Measurements from ENCODE around the gene NFATC2. TPM values are rescaled to one million over a fixed set of nuclear protein-coding genes. Genes with fewer than 3 reads are reported as not detected.

The NFATC2 gene
- total RNA-seq, 2 donors from 2014 or later, result 5.8 to 7.3 TPM

- Histone ChIP-seq H3K4me3 (no peak overlapping the region), H3K4me1 (peaks cover 11% of the 10 kb centered on the region), H3K27ac (no peak overlapping the region), H3K9ac (ENCODE audit: low read depth in 2 of 2, low read length in 2 of 2) (no peak overlapping the region), H3K9me3 (no peaks in the 10 kb centered on the region), H3K27me3 (no peaks in the 10 kb centered on the region), H3K36me3 (no peaks in the 10 kb centered on the region)
- no peak for DNase-seq
- TF ChIP-seq CTCF (IDR thresholded peaks at IDR 0.05), result no peak
- intact Hi-C loops (cut with DNase I), result no loop called here
These were observed 89.7 kb downstream of the NFATC2 start for GRCh38 chr20:51452734-51453365.

- intact Hi-C loops (cut with DNase I), result no loop called here
- no peaks in the 10 kb centered on the region for H3K9me3 ChIP-seq
- H3K9ac ChIP-seq (ENCODE audit: low read depth in 2 of 2, low read length in 2 of 2), result no peak overlapping the region
- no peak overlapping the region for H3K27ac ChIP-seq
- TF ChIP-seq CTCF (IDR thresholded peaks at IDR 0.05), result no peak
- DNase-seq, result no peak
- H3K27me3 ChIP-seq, result no peaks in the 10 kb centered on the region
- no peak overlapping the region for H3K4me3 ChIP-seq
- H3K36me3 ChIP-seq, result no peaks in the 10 kb centered on the region
- peaks cover 11% of the 10 kb centered on the region for H3K4me1 ChIP-seq
These were observed 90.4 kb downstream of the NFATC2 start for GRCh38 chr20:51452091-51452613.

DNA sequence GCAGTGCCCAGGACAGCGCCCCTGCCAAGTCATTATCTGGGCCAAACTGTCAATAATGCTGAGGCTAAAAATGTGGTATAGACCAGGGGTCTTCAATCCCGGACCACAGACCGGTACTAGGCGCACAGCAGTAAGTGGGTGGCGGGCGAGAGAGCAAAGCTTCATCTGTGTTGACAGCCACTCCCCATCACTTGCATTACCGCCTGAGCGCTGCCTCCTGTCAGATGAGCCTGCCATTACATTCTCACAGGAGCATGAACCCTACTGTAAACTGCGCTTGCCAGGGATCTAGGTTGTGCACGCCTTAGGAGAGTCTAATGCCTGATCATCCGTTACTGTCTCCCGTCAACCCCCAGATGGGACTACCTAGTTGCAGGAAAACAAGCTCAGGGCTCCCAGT is 91.0 kb downstream of the NFATC2 start:
- TF ChIP-seq CTCF (IDR thresholded peaks at IDR 0.05), result no peak
- Histone ChIP-seq H3K4me3 (no peak overlapping the region), H3K9me3 (no peaks in the 10 kb centered on the region), H3K27me3 (no peaks in the 10 kb centered on the region), H3K4me1 (peaks cover 4% of the 10 kb centered on the region), H3K36me3 (no peaks in the 10 kb centered on the region), H3K9ac (ENCODE audit: low read depth in 2 of 2, low read length in 2 of 2) (no peak overlapping the region), H3K27ac (no peak overlapping the region)
- DNase-seq, result no peak
- intact Hi-C loops (cut with DNase I), result no loop called here

DNA sequence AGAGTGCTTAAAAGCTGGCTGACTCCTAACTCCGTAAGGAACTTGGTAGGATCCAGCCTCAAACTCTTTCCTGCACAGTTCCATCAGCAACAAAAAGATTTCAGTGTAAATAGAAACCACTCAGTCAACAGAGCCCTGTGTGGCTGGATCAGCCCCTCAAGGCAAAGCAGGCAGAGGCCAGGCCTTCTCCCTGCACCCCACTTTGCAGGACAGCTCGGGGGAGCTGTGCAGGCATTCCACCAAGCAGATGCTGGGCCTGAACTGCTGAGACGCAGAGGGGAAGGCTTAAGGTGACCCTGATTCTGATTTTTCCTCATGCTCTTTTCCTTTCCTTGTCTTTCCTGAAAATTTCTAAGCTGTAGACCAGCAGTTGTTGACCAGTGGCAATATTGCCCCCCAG is 91.5 kb downstream of the NFATC2 start:
- no peaks in the 10 kb centered on the region for H3K27me3 ChIP-seq
- no peaks in the 10 kb centered on the region for H3K4me1 ChIP-seq
- no peaks in the 10 kb centered on the region for H3K9me3 ChIP-seq
- no peaks in the 10 kb centered on the region for H3K36me3 ChIP-seq
- no peak overlapping the region for H3K9ac ChIP-seq (ENCODE audit: low read depth in 2 of 2, low read length in 2 of 2)
- intact Hi-C loops (cut with DNase I), result no loop called here
- no peak for DNase-seq
- no peak overlapping the region for H3K4me3 ChIP-seq
- TF ChIP-seq CTCF (IDR thresholded peaks at IDR 0.05), result no peak
- H3K27ac ChIP-seq, result no peak overlapping the region

- Histone ChIP-seq H3K9me3 (no peaks in the 10 kb centered on the region), H3K9ac (ENCODE audit: low read depth in 2 of 2, low read length in 2 of 2) (no peak overlapping the region), H3K4me1 (no peaks in the 10 kb centered on the region), H3K27me3 (no peaks in the 10 kb centered on the region), H3K4me3 (no peak overlapping the region), H3K27ac (no peak overlapping the region), H3K36me3 (no peaks in the 10 kb centered on the region)
- no peak for DNase-seq
- TF ChIP-seq CTCF (IDR thresholded peaks at IDR 0.05), result no peak
- intact Hi-C loops (cut with DNase I), result no loop called here
These were observed 92.3 kb downstream of the NFATC2 start for GRCh38 chr20:51450221-51450712.
